T follicular helper cell (primary cell): Measurements from ENCODE around the gene STARD3NL.
"Not testable (repeated sequence)": the region's sequence is repeated elsewhere in the genome, so short reads cannot be mapped to it uniquely, and the experiment has no call there.

ENCODE experiments used
- DNase-seq: peaks from one replicate; pipeline ENCODE4 v3.0.0-alpha.2; 2020; ENCODE audit warnings: low read depth

The STARD3NL gene

GRCh38 chr7:38264602-38265001 lies 86.6 kb downstream of the STARD3NL start:
- not testable (repeated sequence) for DNase-seq

GRCh38 chr7:38265958-38266357 lies 87.9 kb downstream of the STARD3NL start:
- not testable (repeated sequence) for DNase-seq

- not testable (repeated sequence) for DNase-seq
These were observed 91.8 kb downstream of the STARD3NL start for GRCh38 chr7:38269704-38270346.

GRCh38 chr7:38270405-38270804 lies 92.4 kb downstream of the STARD3NL start:
- not testable (repeated sequence) for DNase-seq

GRCh38 chr7:38273286-38273995 lies 95.4 kb downstream of the STARD3NL start, which contains the start of gene TARP:
TSS of gene TARP (minus strand) at chr7:38273636.
- no peak for DNase-seq

GRCh38 chr7:38274486-38274885 lies 96.4 kb downstream of the STARD3NL start:
- no peak for DNase-seq

- DNase-seq = no peak
These were observed 97.0 kb downstream of the STARD3NL start for GRCh38 chr7:38274927-38275620.

- no peak for DNase-seq
These were observed 98.2 kb downstream of the STARD3NL start for GRCh38 chr7:38276096-38276877.

- no peak for DNase-seq
These were observed 102.0 kb downstream of the STARD3NL start for GRCh38 chr7:38280000-38280399.
